ENCODE results near the gene PLXNA4. TPM values are rescaled to one million over a fixed set of nuclear protein-coding genes. Genes with fewer than 3 reads are reported as not detected.

The PLXNA4 gene
- total RNA-seq, 1 donor from 2014 or later, result 3.3 TPM

GRCh38 chr7:132367004-132367403 is 209.3 kb downstream of the PLXNA4 start:
- no peak overlapping the region for H3K4me3 ChIP-seq (ENCODE audit: insufficient read depth, low read depth, low read length)
- no peaks in the 10 kb centered on the region for H3K36me3 ChIP-seq (ENCODE audit: insufficient read depth, low read length)
- H3K27ac ChIP-seq (ENCODE audit: low read depth, low read length), result no peak overlapping the region
- H2AFZ ChIP-seq (ENCODE audit: low read depth, low read length), result no peak overlapping the region
- H3K4me3 Mint-ChIP-seq (ENCODE audit: unreplicated experiment), result no peak overlapping the region
- H3K36me3 Mint-ChIP-seq (ENCODE audit: low read depth, unreplicated experiment), result peaks cover 4% of the 10 kb centered on the region
- H3K4me1 ChIP-seq (ENCODE audit: insufficient read depth, low read length), result no peaks in the 10 kb centered on the region
- no peaks in the 10 kb centered on the region for H3K4me1 Mint-ChIP-seq (ENCODE audit: low read depth, unreplicated experiment)
- no peak overlapping the region for H3K4me2 ChIP-seq (ENCODE audit: low read length)
- no peak for FAIRE-seq
- no peaks in the 10 kb centered on the region for H3K27me3 ChIP-seq (ENCODE audit: insufficient read depth, low read length)
- H3K9me3 ChIP-seq (ENCODE audit: insufficient read depth, low read depth, low read length), result no peaks in the 10 kb centered on the region
- no peak for DNase-seq (ENCODE audit: low read depth)
- peaks cover 66% of the 10 kb centered on the region for H3K27me3 Mint-ChIP-seq (ENCODE audit: low read depth, unreplicated experiment)
- H3K27ac Mint-ChIP-seq (ENCODE audit: unreplicated experiment), result no peak overlapping the region
- TF ChIP-seq, protein P1, sequence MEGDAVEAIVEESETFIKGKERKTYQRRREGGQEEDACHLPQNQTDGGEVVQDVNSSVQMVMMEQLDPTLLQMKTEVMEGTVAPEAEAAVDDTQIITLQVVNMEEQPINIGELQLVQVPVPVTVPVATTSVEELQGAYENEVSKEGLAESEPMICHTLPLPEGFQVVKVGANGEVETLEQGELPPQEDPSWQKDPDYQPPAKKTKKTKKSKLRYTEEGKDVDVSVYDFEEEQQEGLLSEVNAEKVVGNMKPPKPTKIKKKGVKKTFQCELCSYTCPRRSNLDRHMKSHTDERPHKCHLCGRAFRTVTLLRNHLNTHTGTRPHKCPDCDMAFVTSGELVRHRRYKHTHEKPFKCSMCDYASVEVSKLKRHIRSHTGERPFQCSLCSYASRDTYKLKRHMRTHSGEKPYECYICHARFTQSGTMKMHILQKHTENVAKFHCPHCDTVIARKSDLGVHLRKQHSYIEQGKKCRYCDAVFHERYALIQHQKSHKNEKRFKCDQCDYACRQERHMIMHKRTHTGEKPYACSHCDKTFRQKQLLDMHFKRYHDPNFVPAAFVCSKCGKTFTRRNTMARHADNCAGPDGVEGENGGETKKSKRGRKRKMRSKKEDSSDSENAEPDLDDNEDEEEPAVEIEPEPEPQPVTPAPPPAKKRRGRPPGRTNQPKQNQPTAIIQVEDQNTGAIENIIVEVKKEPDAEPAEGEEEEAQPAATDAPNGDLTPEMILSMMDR (IDR thresholded peaks at IDR 0.05; ENCODE audit: insufficient read depth, low read depth, low read length), result no peak
- TF ChIP-seq EZH2 (IDR thresholded peaks at IDR 0.05; ENCODE audit: insufficient read depth, low read length), result no peak
- no peak overlapping the region for H3K9ac ChIP-seq (ENCODE audit: low read length)
- H4K20me1 ChIP-seq (ENCODE audit: insufficient read depth, low read length), result no peaks in the 10 kb centered on the region
- H3K9me3 Mint-ChIP-seq (ENCODE audit: unreplicated experiment), result peaks cover 2% of the 10 kb centered on the region
- no peaks in the 10 kb centered on the region for H3K79me2 ChIP-seq (ENCODE audit: insufficient read depth, low read length)

GRCh38 chr7:132364226-132364625 is 212.0 kb downstream of the PLXNA4 start:
- no peak overlapping the region for H2AFZ ChIP-seq (ENCODE audit: low read depth, low read length)
- H4K20me1 ChIP-seq (ENCODE audit: insufficient read depth, low read length), result no peaks in the 10 kb centered on the region
- Mint-ChIP-seq H3K9me3 (ENCODE audit: unreplicated experiment) (peaks cover 2% of the 10 kb centered on the region), H3K27me3 (ENCODE audit: low read depth, unreplicated experiment) (peaks cover 50% of the 10 kb centered on the region), H3K4me1 (ENCODE audit: low read depth, unreplicated experiment) (no peaks in the 10 kb centered on the region), H3K36me3 (ENCODE audit: low read depth, unreplicated experiment) (peaks cover 2% of the 10 kb centered on the region), H3K4me3 (ENCODE audit: unreplicated experiment) (no peak overlapping the region), H3K27ac (ENCODE audit: unreplicated experiment) (no peak overlapping the region)
- FAIRE-seq (no peak), DNase-seq (ENCODE audit: low read depth) (no peak)
- no peaks in the 10 kb centered on the region for H3K9me3 ChIP-seq (ENCODE audit: insufficient read depth, low read depth, low read length)
- H3K36me3 ChIP-seq (ENCODE audit: insufficient read depth, low read length), result no peaks in the 10 kb centered on the region
- TF ChIP-seq, protein P1 (IDR thresholded peaks at IDR 0.05; ENCODE audit: insufficient read depth, low read depth, low read length), result no peak
- TF ChIP-seq EZH2 (IDR thresholded peaks at IDR 0.05; ENCODE audit: insufficient read depth, low read length), result no peak
- H3K79me2 ChIP-seq (ENCODE audit: insufficient read depth, low read length), result no peaks in the 10 kb centered on the region
- no peak overlapping the region for H3K27ac ChIP-seq (ENCODE audit: low read depth, low read length)
- H3K4me2 ChIP-seq (ENCODE audit: low read length), result no peak overlapping the region
- no peak overlapping the region for H3K4me3 ChIP-seq (ENCODE audit: insufficient read depth, low read depth, low read length)
- H3K27me3 ChIP-seq (ENCODE audit: insufficient read depth, low read length), result no peaks in the 10 kb centered on the region
- no peaks in the 10 kb centered on the region for H3K4me1 ChIP-seq (ENCODE audit: insufficient read depth, low read length)
- H3K9ac ChIP-seq (ENCODE audit: low read length), result no peak overlapping the region

- Histone ChIP-seq H3K36me3 (ENCODE audit: insufficient read depth, low read length) (no peaks in the 10 kb centered on the region), H3K27ac (ENCODE audit: low read depth, low read length) (no peak overlapping the region), H3K79me2 (ENCODE audit: insufficient read depth, low read length) (no peaks in the 10 kb centered on the region), H3K9ac (ENCODE audit: low read length) (no peak overlapping the region), H2AFZ (ENCODE audit: low read depth, low read length) (no peak overlapping the region), H3K27me3 (ENCODE audit: insufficient read depth, low read length) (no peaks in the 10 kb centered on the region), H3K4me2 (ENCODE audit: low read length) (no peak overlapping the region), H3K9me3 (ENCODE audit: insufficient read depth, low read depth, low read length) (no peaks in the 10 kb centered on the region), H4K20me1 (ENCODE audit: insufficient read depth, low read length) (no peaks in the 10 kb centered on the region), H3K4me3 (ENCODE audit: insufficient read depth, low read depth, low read length) (no peak overlapping the region), H3K4me1 (ENCODE audit: insufficient read depth, low read length) (no peaks in the 10 kb centered on the region)
- Mint-ChIP-seq H3K27me3 (ENCODE audit: low read depth, unreplicated experiment) (peaks cover 32% of the 10 kb centered on the region), H3K27ac (ENCODE audit: unreplicated experiment) (no peak overlapping the region), H3K36me3 (ENCODE audit: low read depth, unreplicated experiment) (no peaks in the 10 kb centered on the region), H3K4me1 (ENCODE audit: low read depth, unreplicated experiment) (no peaks in the 10 kb centered on the region), H3K9me3 (ENCODE audit: unreplicated experiment) (no peaks in the 10 kb centered on the region), H3K4me3 (ENCODE audit: unreplicated experiment) (no peak overlapping the region)
- DNase-seq (ENCODE audit: low read depth), result no peak
- TF ChIP-seq, protein P1 (IDR thresholded peaks at IDR 0.05; ENCODE audit: insufficient read depth, low read depth, low read length), result no peak
- no peak for TF ChIP-seq EZH2 (IDR thresholded peaks at IDR 0.05; ENCODE audit: insufficient read depth, low read length)
- FAIRE-seq, result no peak
Measured at GRCh38 chr7:132362059-132362458, 214.2 kb downstream of the PLXNA4 start.

Measured in astrocyte (in vitro differentiated cells and primary cell).